ENCODE measurements around the gene PALS1.

DNA sequence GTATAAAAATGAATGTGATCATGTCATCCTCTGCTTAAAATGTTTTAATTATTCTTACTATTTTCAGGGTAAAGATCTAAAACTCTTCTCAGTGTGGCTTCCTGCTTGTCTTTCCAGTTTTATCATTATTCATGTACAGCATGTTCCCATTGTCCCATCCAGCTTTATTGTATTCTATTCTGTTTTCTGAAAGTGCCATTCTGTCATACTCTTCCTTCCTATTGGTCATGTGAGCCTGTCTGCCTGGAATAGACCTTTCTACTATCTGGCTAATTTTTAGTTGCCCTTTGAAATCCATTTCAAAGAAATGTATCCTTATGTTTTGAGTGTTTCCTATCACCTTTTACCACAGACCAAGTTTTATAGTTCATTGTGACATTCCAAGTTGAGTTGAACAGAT, 34.9 kb downstream of the PALS1 start:
- TF ChIP-seq, protein P1, sequence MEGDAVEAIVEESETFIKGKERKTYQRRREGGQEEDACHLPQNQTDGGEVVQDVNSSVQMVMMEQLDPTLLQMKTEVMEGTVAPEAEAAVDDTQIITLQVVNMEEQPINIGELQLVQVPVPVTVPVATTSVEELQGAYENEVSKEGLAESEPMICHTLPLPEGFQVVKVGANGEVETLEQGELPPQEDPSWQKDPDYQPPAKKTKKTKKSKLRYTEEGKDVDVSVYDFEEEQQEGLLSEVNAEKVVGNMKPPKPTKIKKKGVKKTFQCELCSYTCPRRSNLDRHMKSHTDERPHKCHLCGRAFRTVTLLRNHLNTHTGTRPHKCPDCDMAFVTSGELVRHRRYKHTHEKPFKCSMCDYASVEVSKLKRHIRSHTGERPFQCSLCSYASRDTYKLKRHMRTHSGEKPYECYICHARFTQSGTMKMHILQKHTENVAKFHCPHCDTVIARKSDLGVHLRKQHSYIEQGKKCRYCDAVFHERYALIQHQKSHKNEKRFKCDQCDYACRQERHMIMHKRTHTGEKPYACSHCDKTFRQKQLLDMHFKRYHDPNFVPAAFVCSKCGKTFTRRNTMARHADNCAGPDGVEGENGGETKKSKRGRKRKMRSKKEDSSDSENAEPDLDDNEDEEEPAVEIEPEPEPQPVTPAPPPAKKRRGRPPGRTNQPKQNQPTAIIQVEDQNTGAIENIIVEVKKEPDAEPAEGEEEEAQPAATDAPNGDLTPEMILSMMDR (IDR thresholded peaks at IDR 0.05; ENCODE audit: low read depth, low read length, missing input control) = no peak
- TF ChIP-seq, protein P2, sequence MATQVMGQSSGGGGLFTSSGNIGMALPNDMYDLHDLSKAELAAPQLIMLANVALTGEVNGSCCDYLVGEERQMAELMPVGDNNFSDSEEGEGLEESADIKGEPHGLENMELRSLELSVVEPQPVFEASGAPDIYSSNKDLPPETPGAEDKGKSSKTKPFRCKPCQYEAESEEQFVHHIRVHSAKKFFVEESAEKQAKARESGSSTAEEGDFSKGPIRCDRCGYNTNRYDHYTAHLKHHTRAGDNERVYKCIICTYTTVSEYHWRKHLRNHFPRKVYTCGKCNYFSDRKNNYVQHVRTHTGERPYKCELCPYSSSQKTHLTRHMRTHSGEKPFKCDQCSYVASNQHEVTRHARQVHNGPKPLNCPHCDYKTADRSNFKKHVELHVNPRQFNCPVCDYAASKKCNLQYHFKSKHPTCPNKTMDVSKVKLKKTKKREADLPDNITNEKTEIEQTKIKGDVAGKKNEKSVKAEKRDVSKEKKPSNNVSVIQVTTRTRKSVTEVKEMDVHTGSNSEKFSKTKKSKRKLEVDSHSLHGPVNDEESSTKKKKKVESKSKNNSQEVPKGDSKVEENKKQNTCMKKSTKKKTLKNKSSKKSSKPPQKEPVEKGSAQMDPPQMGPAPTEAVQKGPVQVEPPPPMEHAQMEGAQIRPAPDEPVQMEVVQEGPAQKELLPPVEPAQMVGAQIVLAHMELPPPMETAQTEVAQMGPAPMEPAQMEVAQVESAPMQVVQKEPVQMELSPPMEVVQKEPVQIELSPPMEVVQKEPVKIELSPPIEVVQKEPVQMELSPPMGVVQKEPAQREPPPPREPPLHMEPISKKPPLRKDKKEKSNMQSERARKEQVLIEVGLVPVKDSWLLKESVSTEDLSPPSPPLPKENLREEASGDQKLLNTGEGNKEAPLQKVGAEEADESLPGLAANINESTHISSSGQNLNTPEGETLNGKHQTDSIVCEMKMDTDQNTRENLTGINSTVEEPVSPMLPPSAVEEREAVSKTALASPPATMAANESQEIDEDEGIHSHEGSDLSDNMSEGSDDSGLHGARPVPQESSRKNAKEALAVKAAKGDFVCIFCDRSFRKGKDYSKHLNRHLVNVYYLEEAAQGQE (IDR thresholded peaks at IDR 0.05) = no peak

Measured in liver (tissue), 2 donors.